Measurements from ENCODE around the gene TLX1.

Gene TLX1

GRCh38 chr10:101103430-101103829 is 27.7 kb upstream of the TLX1 start:
- no peaks in the 10 kb centered on the region for H3K27me3 ChIP-seq (ENCODE audit: insufficient read depth, low read length)

DNA sequence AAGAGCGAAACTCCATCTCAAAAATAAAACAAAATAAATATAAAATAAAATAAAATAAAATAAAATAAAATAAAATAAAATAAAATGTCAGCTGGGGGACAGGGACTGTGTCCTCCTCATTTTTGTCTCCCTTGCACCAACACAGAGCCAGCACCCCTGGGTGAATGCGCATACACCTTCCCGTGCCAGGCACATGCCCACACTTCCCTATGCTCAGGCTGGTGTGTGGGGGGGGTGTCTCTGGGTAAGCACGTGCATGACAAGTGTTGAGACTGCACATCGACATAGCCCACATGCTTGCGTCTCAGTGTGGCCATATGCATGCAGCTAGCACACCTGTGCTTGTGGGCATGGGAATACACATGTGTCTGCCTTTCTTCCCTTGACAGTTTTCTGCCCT is 24.7 kb upstream of the TLX1 start:
- Histone ChIP-seq H4K20me1 (ENCODE audit: insufficient read depth, low read length) (no peaks in the 10 kb centered on the region), H2AFZ (ENCODE audit: low read length) (no peak overlapping the region), H3F3A (ENCODE audit: insufficient read depth, low read length) (no peaks in the 10 kb centered on the region), H3K27ac (ENCODE audit: low read depth, low read length, poor library complexity, severe bottlenecking) (no peak overlapping the region), H3K79me2 (ENCODE audit: insufficient read depth, low read length) (no peaks in the 10 kb centered on the region), H3K9me2 (ENCODE audit: low read depth, low read length) (no peaks in the 10 kb centered on the region), H3K4me3 (ENCODE audit: low read depth, low read length, poor library complexity, severe bottlenecking) (no peak overlapping the region), H3K4me2 (ENCODE audit: low read length) (no peak overlapping the region), H3K36me3 (ENCODE audit: insufficient read depth, low read length) (no peaks in the 10 kb centered on the region), H3K9ac (ENCODE audit: low read length) (no peak overlapping the region), H3K4me1 (ENCODE audit: insufficient read depth, low read length, severe bottlenecking) (no peaks in the 10 kb centered on the region), H3K9me3 (ENCODE audit: low read length) (no peaks in the 10 kb centered on the region), H3K27me3 (ENCODE audit: insufficient read depth, low read length) (no peaks in the 10 kb centered on the region)
- no peak for TF ChIP-seq EZH2 (IDR thresholded peaks at IDR 0.05; ENCODE audit: borderline replicate concordance, low read length)
- TF ChIP-seq, protein P1, sequence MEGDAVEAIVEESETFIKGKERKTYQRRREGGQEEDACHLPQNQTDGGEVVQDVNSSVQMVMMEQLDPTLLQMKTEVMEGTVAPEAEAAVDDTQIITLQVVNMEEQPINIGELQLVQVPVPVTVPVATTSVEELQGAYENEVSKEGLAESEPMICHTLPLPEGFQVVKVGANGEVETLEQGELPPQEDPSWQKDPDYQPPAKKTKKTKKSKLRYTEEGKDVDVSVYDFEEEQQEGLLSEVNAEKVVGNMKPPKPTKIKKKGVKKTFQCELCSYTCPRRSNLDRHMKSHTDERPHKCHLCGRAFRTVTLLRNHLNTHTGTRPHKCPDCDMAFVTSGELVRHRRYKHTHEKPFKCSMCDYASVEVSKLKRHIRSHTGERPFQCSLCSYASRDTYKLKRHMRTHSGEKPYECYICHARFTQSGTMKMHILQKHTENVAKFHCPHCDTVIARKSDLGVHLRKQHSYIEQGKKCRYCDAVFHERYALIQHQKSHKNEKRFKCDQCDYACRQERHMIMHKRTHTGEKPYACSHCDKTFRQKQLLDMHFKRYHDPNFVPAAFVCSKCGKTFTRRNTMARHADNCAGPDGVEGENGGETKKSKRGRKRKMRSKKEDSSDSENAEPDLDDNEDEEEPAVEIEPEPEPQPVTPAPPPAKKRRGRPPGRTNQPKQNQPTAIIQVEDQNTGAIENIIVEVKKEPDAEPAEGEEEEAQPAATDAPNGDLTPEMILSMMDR (IDR thresholded peaks at IDR 0.05; ENCODE audit: low read length): no peak

More at GRCh38 chr10:101103430-101103829, 27.7 kb upstream of the TLX1 start:
- H3K27ac ChIP-seq (ENCODE audit: low read depth, low read length, poor library complexity, severe bottlenecking): no peak overlapping the region
- no peaks in the 10 kb centered on the region for H4K20me1 ChIP-seq (ENCODE audit: insufficient read depth, low read length)
- no peaks in the 10 kb centered on the region for H3K79me2 ChIP-seq (ENCODE audit: insufficient read depth, low read length)
- no peaks in the 10 kb centered on the region for H3K9me3 ChIP-seq (ENCODE audit: low read length)
- H2AFZ ChIP-seq (ENCODE audit: low read length): no peak overlapping the region
- no peaks in the 10 kb centered on the region for H3K36me3 ChIP-seq (ENCODE audit: insufficient read depth, low read length)
- H3K9ac ChIP-seq (ENCODE audit: low read length): no peak overlapping the region
- no peak overlapping the region for H3K4me3 ChIP-seq (ENCODE audit: low read depth, low read length, poor library complexity, severe bottlenecking)
- H3K4me2 ChIP-seq (ENCODE audit: low read length): no peak overlapping the region
- H3K9me2 ChIP-seq (ENCODE audit: low read depth, low read length): no peaks in the 10 kb centered on the region
- no peaks in the 10 kb centered on the region for H3F3A ChIP-seq (ENCODE audit: insufficient read depth, low read length)
- TF ChIP-seq, protein P1 (IDR thresholded peaks at IDR 0.05; ENCODE audit: low read length): no peak
- TF ChIP-seq EZH2 (IDR thresholded peaks at IDR 0.05; ENCODE audit: borderline replicate concordance, low read length): no peak
- no peaks in the 10 kb centered on the region for H3K4me1 ChIP-seq (ENCODE audit: insufficient read depth, low read length, severe bottlenecking)

- Histone ChIP-seq H3K4me1 (ENCODE audit: insufficient read depth, low read length, severe bottlenecking) (no peaks in the 10 kb centered on the region), H3K27ac (ENCODE audit: low read depth, low read length, poor library complexity, severe bottlenecking) (no peak overlapping the region), H3K9me2 (ENCODE audit: low read depth, low read length) (no peaks in the 10 kb centered on the region), H2AFZ (ENCODE audit: low read length) (no peak overlapping the region), H4K20me1 (ENCODE audit: insufficient read depth, low read length) (no peaks in the 10 kb centered on the region), H3K4me3 (ENCODE audit: low read depth, low read length, poor library complexity, severe bottlenecking) (no peak overlapping the region), H3F3A (ENCODE audit: insufficient read depth, low read length) (no peaks in the 10 kb centered on the region), H3K79me2 (ENCODE audit: insufficient read depth, low read length) (no peaks in the 10 kb centered on the region), H3K4me2 (ENCODE audit: low read length) (no peak overlapping the region), H3K9ac (ENCODE audit: low read length) (no peak overlapping the region), H3K9me3 (ENCODE audit: low read length) (no peaks in the 10 kb centered on the region), H3K27me3 (ENCODE audit: insufficient read depth, low read length) (no peaks in the 10 kb centered on the region), H3K36me3 (ENCODE audit: insufficient read depth, low read length) (no peaks in the 10 kb centered on the region)
- TF ChIP-seq EZH2 (IDR thresholded peaks at IDR 0.05; ENCODE audit: borderline replicate concordance, low read length): no peak
- TF ChIP-seq, protein P1 (IDR thresholded peaks at IDR 0.05; ENCODE audit: low read length): no peak
Measured at GRCh38 chr10:101107771-101108170, 23.3 kb upstream of the TLX1 start.

Measured in OCI-LY1 (cell line).